Measurements from ENCODE around the gene ECHS1.

DNA sequence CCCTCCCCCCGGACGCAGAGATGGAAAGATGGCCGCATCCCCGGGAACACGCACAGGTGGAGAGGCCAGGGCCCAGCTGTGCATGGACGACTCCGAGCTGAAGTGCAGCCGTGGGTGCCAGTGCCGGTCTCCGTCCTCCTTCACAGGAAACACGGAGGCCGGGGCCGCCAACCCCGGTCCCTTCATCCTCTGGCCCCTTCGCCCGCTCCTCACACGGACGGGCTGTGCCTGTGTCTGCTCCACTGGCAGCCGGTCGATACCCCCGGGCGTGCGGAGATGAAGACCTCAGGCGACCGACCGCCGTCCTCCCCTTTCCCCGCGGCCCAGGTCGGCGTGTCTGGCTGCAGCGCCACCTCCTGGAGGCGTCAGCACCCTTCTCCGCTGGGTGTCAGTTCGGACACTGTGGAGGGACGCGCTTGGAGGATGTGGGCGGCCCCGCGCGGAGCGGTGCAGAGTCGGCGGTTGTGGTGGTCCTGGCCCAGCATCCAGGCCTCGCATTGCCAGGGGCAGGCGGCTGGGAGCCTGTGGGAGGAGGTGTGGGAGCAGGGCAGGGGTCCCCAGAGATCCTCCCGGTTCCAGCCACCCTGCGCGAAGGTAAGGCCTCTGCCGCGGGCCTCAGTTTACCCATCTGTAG is 54.5 kb downstream of the ECHS1 start:
- TF ChIP-seq ZNF416 (tag by site-specific recombination; IDR thresholded peaks at IDR 0.05) (no peak), ZNF274 (IDR thresholded peaks at IDR 0.05; ENCODE audit: low read length) (no peak), ZNF274 (tag by site-specific recombination; IDR thresholded peaks at IDR 0.05; ENCODE audit: borderline replicate concordance) (no peak), ZBTB21 (tag by site-specific recombination; IDR thresholded peaks at IDR 0.05) (0 out of 2 replicates have a peak, but pooled peaks have one; percentile 38), TCF7L2 (IDR thresholded peaks at IDR 0.05; ENCODE audit: borderline replicate concordance, low read depth, low read length) (no peak), SP3 (tag by site-specific recombination; IDR thresholded peaks at IDR 0.05) (peak; percentile 71)
- TF ChIP-seq, protein P1, sequence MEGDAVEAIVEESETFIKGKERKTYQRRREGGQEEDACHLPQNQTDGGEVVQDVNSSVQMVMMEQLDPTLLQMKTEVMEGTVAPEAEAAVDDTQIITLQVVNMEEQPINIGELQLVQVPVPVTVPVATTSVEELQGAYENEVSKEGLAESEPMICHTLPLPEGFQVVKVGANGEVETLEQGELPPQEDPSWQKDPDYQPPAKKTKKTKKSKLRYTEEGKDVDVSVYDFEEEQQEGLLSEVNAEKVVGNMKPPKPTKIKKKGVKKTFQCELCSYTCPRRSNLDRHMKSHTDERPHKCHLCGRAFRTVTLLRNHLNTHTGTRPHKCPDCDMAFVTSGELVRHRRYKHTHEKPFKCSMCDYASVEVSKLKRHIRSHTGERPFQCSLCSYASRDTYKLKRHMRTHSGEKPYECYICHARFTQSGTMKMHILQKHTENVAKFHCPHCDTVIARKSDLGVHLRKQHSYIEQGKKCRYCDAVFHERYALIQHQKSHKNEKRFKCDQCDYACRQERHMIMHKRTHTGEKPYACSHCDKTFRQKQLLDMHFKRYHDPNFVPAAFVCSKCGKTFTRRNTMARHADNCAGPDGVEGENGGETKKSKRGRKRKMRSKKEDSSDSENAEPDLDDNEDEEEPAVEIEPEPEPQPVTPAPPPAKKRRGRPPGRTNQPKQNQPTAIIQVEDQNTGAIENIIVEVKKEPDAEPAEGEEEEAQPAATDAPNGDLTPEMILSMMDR (tag by site-specific recombination; IDR thresholded peaks at IDR 0.05), result peak; percentile 96
